ENCODE results near the gene ELF5.
A peak's percentile ranks its signal among the peaks of the same experiment; 100 is the strongest.

The ELF5 gene

GRCh38 chr11:34493468-34493867 lies 20.1 kb downstream of the ELF5 start:
- peaks cover 4% of the 10 kb centered on the region for H3K27me3 Mint-ChIP-seq (ENCODE audit: low read depth)
- no peaks in the 10 kb centered on the region for H3K4me1 Mint-ChIP-seq (ENCODE audit: low read depth)
- no peaks in the 10 kb centered on the region for H3K36me3 Mint-ChIP-seq (ENCODE audit: low read depth)
- no peak for DNase-seq (ENCODE audit: low spot score)
- H3K27ac Mint-ChIP-seq: no peak overlapping the region
- H3K4me3 Mint-ChIP-seq: no peak overlapping the region
- H3K9me3 Mint-ChIP-seq: no peaks in the 10 kb centered on the region

- H3K27ac Mint-ChIP-seq: no peak overlapping the region
- H3K9me3 Mint-ChIP-seq: no peaks in the 10 kb centered on the region
- H3K36me3 Mint-ChIP-seq (ENCODE audit: low read depth): no peaks in the 10 kb centered on the region
- H3K4me1 Mint-ChIP-seq (ENCODE audit: low read depth): no peaks in the 10 kb centered on the region
- DNase-seq (ENCODE audit: low spot score): no peak
- H3K27me3 Mint-ChIP-seq (ENCODE audit: low read depth): peaks cover 4% of the 10 kb centered on the region
- no peak overlapping the region for H3K4me3 Mint-ChIP-seq
These were observed 20.7 kb downstream of the ELF5 start for GRCh38 chr11:34492806-34493414.

- no peaks in the 10 kb centered on the region for H3K36me3 Mint-ChIP-seq (ENCODE audit: low read depth)
- no peaks in the 10 kb centered on the region for H3K27me3 Mint-ChIP-seq (ENCODE audit: low read depth)
- no peak overlapping the region for H3K4me3 Mint-ChIP-seq
- H3K27ac Mint-ChIP-seq: no peak overlapping the region
- H3K9me3 Mint-ChIP-seq: no peaks in the 10 kb centered on the region
- H3K4me1 Mint-ChIP-seq (ENCODE audit: low read depth): no peaks in the 10 kb centered on the region
- no peak for DNase-seq (ENCODE audit: low spot score)
These were observed 23.3 kb downstream of the ELF5 start for GRCh38 chr11:34490304-34490703.

- H3K9me3 Mint-ChIP-seq: no peaks in the 10 kb centered on the region
These were observed 24.6 kb downstream of the ELF5 start for GRCh38 chr11:34488855-34489557.

GRCh38 chr11:34487430-34487829 lies 26.2 kb downstream of the ELF5 start:
- Mint-ChIP-seq H3K4me3 (no peak overlapping the region), H3K27ac (no peak overlapping the region), H3K4me1 (ENCODE audit: low read depth) (no peaks in the 10 kb centered on the region), H3K36me3 (ENCODE audit: low read depth) (no peaks in the 10 kb centered on the region), H3K9me3 (no peaks in the 10 kb centered on the region), H3K27me3 (ENCODE audit: low read depth) (no peaks in the 10 kb centered on the region)
- no peak for DNase-seq (ENCODE audit: low spot score)

More at GRCh38 chr11:34488855-34489557, 24.6 kb downstream of the ELF5 start:
- no peak for DNase-seq (ENCODE audit: low spot score)
- Mint-ChIP-seq H3K4me1 (ENCODE audit: low read depth) (no peaks in the 10 kb centered on the region), H3K4me3 (no peak overlapping the region), H3K36me3 (ENCODE audit: low read depth) (no peaks in the 10 kb centered on the region), H3K27ac (no peak overlapping the region), H3K27me3 (ENCODE audit: low read depth) (no peaks in the 10 kb centered on the region)

GRCh38 chr11:34483106-34483874 lies 30.3 kb downstream of the ELF5 start:
- no peak overlapping the region for H3K27ac Mint-ChIP-seq
- peaks cover 18% of the 10 kb centered on the region for H3K27me3 Mint-ChIP-seq (ENCODE audit: low read depth)
- no peaks in the 10 kb centered on the region for H3K36me3 Mint-ChIP-seq (ENCODE audit: low read depth)
- DNase-seq (ENCODE audit: low spot score): no peak
- no peaks in the 10 kb centered on the region for H3K9me3 Mint-ChIP-seq
- H3K4me3 Mint-ChIP-seq: no peak overlapping the region
- H3K4me1 Mint-ChIP-seq (ENCODE audit: low read depth): no peaks in the 10 kb centered on the region

- H3K27me3 Mint-ChIP-seq (ENCODE audit: low read depth): peaks cover 27% of the 10 kb centered on the region
- H3K4me3 Mint-ChIP-seq: no peak overlapping the region
- DNase-seq (ENCODE audit: low spot score): no peak
- H3K9me3 Mint-ChIP-seq: no peaks in the 10 kb centered on the region
- H3K36me3 Mint-ChIP-seq (ENCODE audit: low read depth): no peaks in the 10 kb centered on the region
- no peaks in the 10 kb centered on the region for H3K4me1 Mint-ChIP-seq (ENCODE audit: low read depth)
- H3K27ac Mint-ChIP-seq: no peak overlapping the region
These were observed 32.3 kb downstream of the ELF5 start for GRCh38 chr11:34481307-34481706.

- H3K27me3 Mint-ChIP-seq (ENCODE audit: low read depth): peaks cover 29% of the 10 kb centered on the region
- H3K4me3 Mint-ChIP-seq: no peak overlapping the region
These were observed 33.3 kb downstream of the ELF5 start for GRCh38 chr11:34480314-34480713.

GRCh38 chr11:34478845-34479663 lies 34.5 kb downstream of the ELF5 start:
- Mint-ChIP-seq H3K36me3 (ENCODE audit: low read depth) (no peaks in the 10 kb centered on the region), H3K9me3 (no peaks in the 10 kb centered on the region), H3K4me3 (no peak overlapping the region), H3K27me3 (ENCODE audit: low read depth) (peaks cover 29% of the 10 kb centered on the region), H3K4me1 (ENCODE audit: low read depth) (no peaks in the 10 kb centered on the region), H3K27ac (no peak overlapping the region)
- no peak for DNase-seq (ENCODE audit: low spot score)

More at GRCh38 chr11:34480314-34480713, 33.3 kb downstream of the ELF5 start:
- H3K27ac Mint-ChIP-seq: no peak overlapping the region
- no peaks in the 10 kb centered on the region for H3K9me3 Mint-ChIP-seq
- H3K36me3 Mint-ChIP-seq (ENCODE audit: low read depth): no peaks in the 10 kb centered on the region
- no peak for DNase-seq (ENCODE audit: low spot score)
- H3K4me1 Mint-ChIP-seq (ENCODE audit: low read depth): no peaks in the 10 kb centered on the region

GRCh38 chr11:34476849-34477248 lies 36.7 kb downstream of the ELF5 start:
- peaks cover 28% of the 10 kb centered on the region for H3K27me3 Mint-ChIP-seq (ENCODE audit: low read depth)
- peaks cover 8% of the 10 kb centered on the region for H3K36me3 Mint-ChIP-seq (ENCODE audit: low read depth)
- DNase-seq (ENCODE audit: low spot score): no peak
- no peak overlapping the region for H3K4me3 Mint-ChIP-seq
- H3K9me3 Mint-ChIP-seq: no peaks in the 10 kb centered on the region
- H3K27ac Mint-ChIP-seq: no peak overlapping the region
- H3K4me1 Mint-ChIP-seq (ENCODE audit: low read depth): no peaks in the 10 kb centered on the region

- H3K27me3 Mint-ChIP-seq (ENCODE audit: low read depth): peaks cover 25% of the 10 kb centered on the region
- no peak for DNase-seq (ENCODE audit: low spot score)
- H3K27ac Mint-ChIP-seq: no peak overlapping the region
- H3K4me3 Mint-ChIP-seq: no peak overlapping the region
- no peaks in the 10 kb centered on the region for H3K9me3 Mint-ChIP-seq
- H3K4me1 Mint-ChIP-seq (ENCODE audit: low read depth): no peaks in the 10 kb centered on the region
- peaks cover 11% of the 10 kb centered on the region for H3K36me3 Mint-ChIP-seq (ENCODE audit: low read depth)
These were observed 37.9 kb downstream of the ELF5 start for GRCh38 chr11:34475656-34476055.

- H3K27ac Mint-ChIP-seq: no peak overlapping the region
- no peaks in the 10 kb centered on the region for H3K4me1 Mint-ChIP-seq (ENCODE audit: low read depth)
- DNase-seq (ENCODE audit: low spot score): no peak
- no peaks in the 10 kb centered on the region for H3K9me3 Mint-ChIP-seq
- no peak overlapping the region for H3K4me3 Mint-ChIP-seq
- peaks cover 14% of the 10 kb centered on the region for H3K36me3 Mint-ChIP-seq (ENCODE audit: low read depth)
- peaks cover 11% of the 10 kb centered on the region for H3K27me3 Mint-ChIP-seq (ENCODE audit: low read depth)
These were observed 39.9 kb downstream of the ELF5 start for GRCh38 chr11:34473603-34474169.

GRCh38 chr11:34468209-34468841 lies 45.3 kb downstream of the ELF5 start:
- Mint-ChIP-seq H3K4me1 (ENCODE audit: low read depth) (peaks cover 5% of the 10 kb centered on the region), H3K27me3 (ENCODE audit: low read depth) (no peaks in the 10 kb centered on the region), H3K4me3 (no peak overlapping the region), H3K9me3 (peaks cover 13% of the 10 kb centered on the region), H3K36me3 (ENCODE audit: low read depth) (peaks cover 52% of the 10 kb centered on the region), H3K27ac (no peak overlapping the region)
- peak; percentile 19 for DNase-seq (ENCODE audit: low spot score)

Data from T-helper 2 cell treated with Interferon-gamma antibody and Interleukin-4, amounts not matched to agents 5 μg/mL and 100 μg/mL, for 36 hours (primary cell).